ENCODE measurements around the gene GRK7. TPM values are rescaled to one million over a fixed set of nuclear protein-coding genes. Genes with fewer than 3 reads are reported as not detected.
"Not testable (repeated sequence)": the region's sequence is repeated elsewhere in the genome, so short reads cannot be mapped to it uniquely, and the experiment has no call there.

Gene GRK7
- polyA plus RNA-seq, 5 donors = 0.06 to 0.17 (median 0.14) TPM

DNA sequence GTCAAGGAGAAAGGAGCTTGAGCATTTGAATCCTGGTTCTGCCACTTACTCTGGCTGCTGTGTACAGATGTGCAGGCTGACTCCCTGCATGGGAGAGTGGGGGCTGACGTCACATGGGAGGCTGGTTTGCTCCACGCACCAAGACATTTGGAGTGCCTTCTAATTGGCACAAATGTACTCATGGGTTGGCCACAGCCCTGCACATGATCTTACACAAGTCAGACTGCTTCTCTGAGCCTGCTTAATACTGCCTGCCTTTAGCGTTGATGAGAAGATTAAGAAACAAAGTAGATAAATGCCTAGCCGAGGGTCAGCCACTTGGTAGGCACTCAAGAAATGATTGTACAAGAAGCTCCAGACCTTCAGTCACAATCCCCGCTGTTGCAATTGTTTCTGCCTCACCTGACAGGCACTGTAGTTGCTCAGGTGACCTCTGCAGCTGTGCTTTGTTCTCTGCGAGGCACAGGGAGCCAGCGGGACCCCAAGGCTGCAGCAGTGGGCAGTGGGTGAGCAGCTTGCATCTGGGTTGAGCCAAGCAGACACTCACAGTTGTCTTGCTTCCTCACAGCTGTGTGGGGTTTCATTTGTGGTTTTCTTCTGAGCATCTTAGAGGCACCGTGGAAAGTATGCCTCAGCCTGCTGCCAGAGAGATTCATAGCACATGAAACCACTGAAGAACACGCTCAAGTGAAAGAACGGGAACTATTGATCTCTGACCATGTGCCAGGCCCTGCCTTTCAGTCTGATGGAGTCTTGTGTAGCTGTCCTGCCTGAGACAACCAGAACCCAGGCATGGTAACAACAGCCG, 33.1 kb downstream of the GRK7 start:
- peak; percentile 12 to 47 for DNase-seq

DNA sequence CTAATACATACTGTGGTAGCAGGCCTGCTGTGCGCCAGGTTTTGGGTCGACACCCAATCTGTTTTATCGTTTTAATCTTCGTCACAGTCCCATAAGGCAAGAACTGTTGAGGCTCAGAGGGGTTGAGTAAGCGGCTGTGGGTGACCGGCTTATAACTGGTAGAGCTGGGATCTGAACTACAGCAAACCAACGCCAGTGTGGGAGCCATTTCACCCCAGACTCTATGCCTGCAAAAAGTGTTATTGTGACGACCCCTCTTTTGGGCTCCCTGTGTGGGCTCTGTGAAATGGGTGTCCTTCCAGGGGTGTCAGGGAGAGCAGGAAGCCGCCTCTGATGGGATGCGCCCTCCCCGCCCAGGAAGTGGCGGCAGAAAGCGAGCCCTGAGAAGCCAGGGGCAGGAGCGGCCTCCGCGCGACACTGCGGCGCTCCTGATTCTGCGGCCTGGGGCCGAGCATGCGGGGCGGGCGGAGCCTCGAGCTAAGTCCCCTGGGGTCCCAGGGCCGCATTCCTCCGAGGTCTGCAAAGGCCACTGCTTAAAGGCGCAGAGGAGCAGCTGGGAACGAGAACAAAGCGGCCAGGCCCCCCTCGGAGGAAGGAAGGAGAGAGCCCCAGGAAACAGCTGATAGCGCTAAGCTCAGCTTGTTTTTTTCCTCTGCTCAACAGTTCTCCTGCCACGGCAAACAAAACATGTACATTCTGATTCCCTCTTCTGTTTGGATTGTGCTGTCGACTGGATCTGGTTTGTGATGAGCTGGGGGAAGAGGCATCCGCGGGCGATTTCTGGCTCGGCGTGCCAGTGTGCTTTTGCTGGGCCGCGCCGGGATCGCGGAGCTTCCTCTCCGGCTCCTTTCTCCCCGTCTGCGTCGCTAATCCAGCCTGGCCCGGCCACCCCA, 33.9 kb downstream of the GRK7 start:
- peak; percentile 67 to 72 for DNase-seq

DNA sequence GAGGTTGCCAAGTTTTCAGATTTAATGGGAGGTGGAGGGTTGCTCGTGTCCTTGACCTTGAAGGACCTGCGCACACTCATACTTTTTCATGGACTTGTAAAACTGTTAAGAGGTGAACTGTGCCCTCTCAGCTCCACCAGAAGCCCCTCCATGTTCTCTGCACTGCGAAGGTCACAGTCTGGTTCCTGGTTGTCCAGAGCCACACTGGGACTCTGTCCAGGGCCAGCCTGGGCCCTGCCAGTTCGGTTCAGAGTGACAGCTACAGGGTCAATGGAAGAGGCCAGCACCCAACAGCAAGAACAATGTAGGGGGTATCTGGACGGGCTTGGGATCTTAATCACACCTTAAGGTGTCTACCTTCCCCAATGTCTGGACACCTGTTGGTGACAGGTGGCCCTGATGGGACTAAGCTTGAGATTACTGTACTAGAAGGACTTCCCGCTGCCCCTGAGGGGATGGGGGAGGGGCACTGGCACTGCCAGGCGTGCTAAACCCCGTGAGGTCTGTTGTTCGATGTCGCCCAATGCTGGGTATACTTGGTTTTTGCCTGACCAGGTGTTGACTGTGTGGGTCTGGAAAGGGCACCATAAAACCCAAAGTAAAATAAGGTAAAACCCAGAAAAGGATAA, 34.7 kb downstream of the GRK7 start:
- no peak for DNase-seq

DNA sequence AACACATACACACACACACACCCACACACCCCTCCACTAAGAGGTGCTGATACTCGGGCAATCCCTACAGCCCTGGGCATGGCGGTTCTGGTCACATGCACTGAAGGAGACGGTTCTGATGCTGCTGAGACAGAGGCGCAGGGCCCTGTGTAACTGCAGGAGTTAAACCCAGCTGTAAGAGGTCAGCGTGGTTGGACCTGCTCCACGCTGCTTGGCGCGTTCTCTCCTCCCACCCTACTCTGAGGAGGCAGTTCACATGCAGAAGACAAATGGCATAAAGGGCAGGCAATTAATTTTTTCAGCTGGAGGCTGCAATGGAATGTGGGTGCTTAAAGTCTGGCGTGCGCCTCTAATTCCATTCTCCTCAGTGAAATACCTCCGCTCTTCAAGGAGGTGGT, 35.2 kb downstream of the GRK7 start:
- DNase-seq = peak; percentile 38 to 40

DNA sequence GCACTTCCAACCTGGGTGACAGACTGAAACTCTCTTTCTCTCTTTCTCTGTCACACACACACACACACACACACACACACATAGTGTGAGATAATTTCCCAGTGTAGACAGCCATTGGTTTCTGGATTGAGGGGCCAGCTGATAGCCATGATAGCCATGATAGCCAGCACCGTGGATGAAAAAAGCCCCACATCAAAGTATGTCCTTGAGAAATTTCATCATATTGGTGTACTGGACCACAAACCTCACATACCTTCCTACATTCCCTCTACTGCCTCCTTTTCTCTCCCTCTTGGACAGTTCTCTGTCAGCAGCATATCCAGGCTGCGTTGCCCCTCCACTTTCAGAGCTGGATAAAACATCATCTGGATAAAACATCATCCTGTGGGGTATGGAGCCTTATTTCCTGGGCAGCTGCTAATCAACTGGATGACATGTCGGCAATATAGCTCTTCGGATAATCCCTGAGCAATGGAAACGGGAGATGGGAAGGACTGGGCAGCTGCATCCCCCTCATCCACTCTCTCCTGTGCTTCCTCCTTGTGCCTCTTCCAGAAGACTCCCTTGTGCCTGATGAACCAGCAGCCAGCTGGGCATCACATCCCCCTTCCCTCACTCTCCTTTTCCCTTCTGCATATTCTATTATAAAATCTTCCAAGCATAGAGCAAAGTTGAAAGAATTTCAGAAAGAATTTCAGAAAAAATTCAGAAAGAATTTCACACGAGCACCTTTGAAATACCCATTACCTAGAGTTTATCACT, 39.3 kb downstream of the GRK7 start:
- DNase-seq = no peak

DNA sequence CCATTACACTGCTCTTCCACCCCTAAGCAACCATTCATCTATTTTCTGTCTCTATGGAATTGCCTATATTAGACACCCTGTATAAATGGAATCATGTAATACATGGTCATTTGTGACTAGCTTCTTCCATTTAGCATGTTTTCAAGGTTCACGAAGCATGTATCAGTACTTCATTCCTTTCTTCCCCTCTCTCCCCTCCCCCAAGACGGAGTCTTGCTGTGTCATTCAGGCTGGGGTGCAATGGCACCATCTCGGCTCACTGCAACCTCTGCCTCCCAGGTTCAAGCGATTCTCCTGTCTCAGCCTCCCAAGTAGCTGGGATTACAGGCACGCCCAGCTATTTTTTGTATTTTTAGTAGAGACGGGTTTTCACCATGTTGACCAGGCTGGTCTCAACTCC, 40.3 kb downstream of the GRK7 start:
- not testable (repeated sequence) for DNase-seq

DNA sequence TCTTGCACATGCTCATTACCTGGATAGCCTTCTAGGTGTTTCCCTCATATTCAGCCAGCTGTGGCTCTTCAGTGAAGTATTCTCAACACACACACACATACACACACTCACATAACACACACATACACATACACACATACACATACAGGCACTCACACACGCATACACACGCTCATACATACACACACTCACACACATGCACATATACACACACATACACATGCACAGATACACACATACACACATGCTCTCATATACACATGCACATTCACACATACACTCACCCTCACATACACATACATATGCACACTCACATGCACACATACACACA, 41.2 kb downstream of the GRK7 start:
- DNase-seq = no peak

DNA sequence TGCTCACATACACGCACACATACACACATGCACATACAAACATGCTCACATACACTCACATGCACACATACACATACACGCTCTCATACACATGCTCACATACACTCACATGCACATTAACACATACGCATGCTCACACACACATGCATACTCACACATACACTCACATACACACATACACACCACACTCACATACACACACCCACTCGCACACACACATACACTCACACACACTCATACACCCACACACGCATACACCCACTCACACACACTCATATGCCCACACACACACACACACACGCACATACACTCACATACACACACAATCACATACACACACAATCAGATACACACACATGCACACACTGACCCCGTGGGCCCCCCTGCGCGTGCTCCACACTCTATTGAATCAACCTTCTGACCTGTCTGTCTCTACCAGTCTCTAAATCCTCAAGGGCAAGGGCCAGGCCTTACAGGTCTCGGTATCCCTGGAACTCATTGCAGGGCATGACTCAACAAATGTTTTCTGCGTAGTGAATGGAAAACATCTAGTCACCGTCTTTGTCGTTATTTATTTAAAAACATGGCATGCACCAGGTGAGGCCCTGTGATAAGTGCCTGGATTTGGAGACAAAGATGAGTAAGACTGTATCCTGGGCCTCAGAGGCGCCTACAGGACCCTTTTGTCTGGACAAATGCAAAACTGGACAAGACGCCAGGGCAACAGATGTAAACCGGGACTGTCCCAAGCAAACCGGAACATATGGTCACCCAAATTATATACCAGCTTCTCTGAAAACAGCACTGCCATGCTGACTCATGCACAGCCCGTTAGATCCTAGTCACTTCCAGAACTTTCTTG, 41.8 kb downstream of the GRK7 start:
- DNase-seq = no peak

DNA sequence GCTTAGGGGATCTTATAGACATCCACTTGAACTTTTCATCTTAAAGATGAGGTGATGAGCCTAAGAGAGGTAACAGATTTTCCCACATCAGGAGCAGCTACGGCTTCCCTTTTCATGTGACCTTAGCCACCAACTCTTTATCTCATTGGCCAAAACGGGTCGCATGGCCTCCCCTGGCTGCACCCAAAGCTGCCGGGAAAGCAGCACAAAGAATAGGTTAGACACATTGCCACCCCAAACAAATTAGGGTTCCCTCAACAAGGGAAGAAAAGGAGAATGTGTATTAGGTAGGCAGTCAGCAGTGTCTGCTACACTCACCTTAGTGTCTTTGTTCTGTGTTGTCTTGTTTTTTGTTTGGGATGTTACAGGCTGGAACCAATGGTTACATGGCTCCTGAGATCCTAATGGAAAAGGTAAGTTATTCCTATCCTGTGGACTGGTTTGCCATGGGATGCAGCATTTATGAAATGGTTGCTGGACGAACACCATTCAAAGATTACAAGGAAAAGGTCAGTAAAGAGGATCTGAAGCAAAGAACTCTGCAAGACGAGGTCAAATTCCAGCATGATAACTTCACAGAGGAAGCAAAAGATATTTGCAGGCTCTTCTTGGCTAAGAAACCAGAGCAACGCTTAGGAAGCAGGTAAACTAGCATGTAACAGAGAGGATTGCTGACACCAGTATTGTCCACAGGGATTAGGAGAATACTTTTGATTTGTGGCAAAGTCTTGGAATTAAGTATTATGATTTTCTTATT, 44.2 kb downstream of the GRK7 start:
- no peak for DNase-seq

DNA sequence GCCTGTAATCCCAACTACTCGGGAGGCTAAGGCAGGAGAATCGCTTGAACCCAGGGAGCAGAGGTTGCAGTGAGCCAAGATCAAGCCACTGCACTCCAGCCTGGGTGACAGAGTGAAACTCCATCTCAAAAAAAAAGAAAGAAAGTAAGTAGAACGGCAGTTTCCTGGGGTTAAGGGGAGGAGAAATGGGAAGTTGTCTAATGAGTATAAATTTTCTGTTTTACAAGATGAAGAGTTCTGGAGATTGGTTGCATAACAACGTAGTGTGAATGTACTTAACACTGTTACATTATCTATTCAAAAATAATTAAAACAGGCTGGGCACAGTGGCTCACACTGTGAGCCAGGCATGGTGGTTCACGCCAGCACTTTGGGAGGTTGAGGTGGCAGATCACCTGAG, 45.4 kb downstream of the GRK7 start:
- DNase-seq = no peak

DNA sequence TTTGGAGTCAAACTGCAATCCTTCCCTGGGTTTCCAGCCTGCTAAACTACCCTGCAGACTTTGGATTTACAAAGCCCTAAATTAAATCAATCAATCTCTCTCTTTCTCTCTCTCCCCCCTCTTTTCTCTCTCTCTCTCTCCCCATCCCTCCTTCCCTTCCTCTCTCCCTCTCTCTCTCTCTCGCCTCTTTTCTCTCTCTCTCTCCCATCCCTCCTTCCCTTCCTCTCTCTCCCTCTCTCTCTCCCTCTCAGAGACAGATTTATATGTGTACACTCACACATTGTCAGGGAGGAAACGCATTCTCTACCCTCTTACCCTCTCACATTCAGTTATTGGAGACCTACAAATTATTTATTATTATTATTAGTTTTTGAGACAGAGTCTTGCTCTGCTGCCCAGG, 47.0 kb downstream of the GRK7 start:
- DNase-seq = no peak

DNA sequence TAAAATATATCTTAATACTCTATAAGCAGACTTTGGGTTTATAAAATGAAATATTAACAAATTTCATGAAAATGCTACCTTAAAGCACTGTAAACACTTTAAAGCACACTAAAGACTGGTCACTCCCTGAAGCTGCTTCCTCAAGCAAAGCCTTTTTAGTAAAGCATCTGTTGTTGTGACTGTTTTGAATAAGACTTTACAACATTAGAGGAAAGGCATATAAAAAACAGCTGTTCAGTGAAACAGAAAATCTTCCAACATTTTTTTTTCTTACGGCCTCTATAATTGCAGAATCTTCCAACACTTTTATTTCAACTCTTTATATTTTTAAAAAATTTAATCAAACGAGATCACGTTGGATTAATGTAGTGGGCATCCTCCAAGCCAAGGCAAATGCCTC, 48.1 kb downstream of the GRK7 start:
- no peak for DNase-seq

DNA sequence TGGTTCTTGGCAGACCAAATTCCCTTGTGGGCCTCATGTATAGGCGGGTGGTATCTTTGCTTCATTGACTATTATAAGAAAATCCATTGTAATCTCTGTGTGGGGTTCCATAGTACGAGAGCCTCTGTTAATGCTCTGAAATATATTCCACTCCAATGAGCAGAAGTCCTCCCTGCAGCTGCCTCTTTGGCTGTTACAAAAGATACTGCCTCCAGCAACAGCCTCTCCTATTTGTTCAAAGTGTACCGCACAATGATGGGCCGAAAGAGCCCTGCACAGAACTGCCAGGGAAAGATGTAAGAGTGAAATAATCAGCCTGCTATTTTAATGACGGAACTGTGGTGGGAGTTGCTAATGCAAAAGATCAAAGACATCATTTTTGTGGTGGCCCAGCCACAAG, 48.9 kb downstream of the GRK7 start:
- DNase-seq = no peak

DNA sequence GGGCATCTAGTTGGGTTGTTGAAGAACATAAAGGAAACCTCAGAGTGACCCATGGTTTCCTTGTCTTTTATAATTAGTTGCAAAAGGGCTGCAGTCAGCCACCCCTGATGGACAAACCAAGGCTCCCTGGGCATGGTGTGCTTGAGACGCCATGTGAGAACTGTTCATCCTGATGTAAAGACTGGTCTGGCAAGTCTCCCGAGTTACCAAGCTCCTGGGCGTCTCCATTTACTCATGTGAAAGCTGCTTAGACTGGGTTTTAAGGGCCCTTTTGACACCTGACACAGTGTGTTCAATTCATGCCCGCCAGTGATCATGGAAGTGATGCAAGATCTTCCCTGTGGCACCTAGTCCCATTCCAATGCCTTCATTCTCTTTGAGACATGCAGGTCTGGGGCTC, 49.4 kb downstream of the GRK7 start:
- no peak for DNase-seq

Other genes starting within 250 kb of the GRK7 start
- gene RNF7, start 25.1 kb upstream of the GRK7 start, polyA plus RNA-seq (ENCODE audit: insufficient read depth in 1 of 5, insufficient read length in 5 of 5, low replicate concordance in 1 of 5) = 100 to 1,000 TPM in 1 of 5 donors, 10 to 100 TPM in 4; 79.2 to 111 (median 97.4) TPM
- gene ATP1B3, start 113.2 kb downstream of the GRK7 start, polyA plus RNA-seq (ENCODE audit: insufficient read depth in 1 of 5, insufficient read length in 5 of 5, low replicate concordance in 1 of 5) = 100 to 1,000 TPM in 4 of 5 donors, 10 to 100 TPM in 1; 99.9 to 139 (median 113) TPM